ENCODE data around the gene ARHGAP15.

The ARHGAP15 gene

GRCh38 chr2:143392358-143392757 is 263.1 kb downstream of the ARHGAP15 start:
- H3K4me3 ChIP-seq (ENCODE audit: low read depth, low read length), result no peak overlapping the region

- H3K4me3 ChIP-seq (ENCODE audit: low read depth, low read length), result no peak overlapping the region
Observed at GRCh38 chr2:143394062-143394461, 264.8 kb downstream of the ARHGAP15 start.

GRCh38 chr2:143397884-143398614 is 268.8 kb downstream of the ARHGAP15 start:
- H3K4me3 ChIP-seq (ENCODE audit: low read depth, low read length), result no peak overlapping the region

- H3K4me3 ChIP-seq (ENCODE audit: low read depth, low read length), result no peak overlapping the region
Observed at GRCh38 chr2:143398781-143399180, 269.6 kb downstream of the ARHGAP15 start.

- no peak overlapping the region for H3K4me3 ChIP-seq (ENCODE audit: low read depth, low read length)
Observed at GRCh38 chr2:143399631-143400069, 270.4 kb downstream of the ARHGAP15 start.

- no peak overlapping the region for H3K4me3 ChIP-seq (ENCODE audit: low read depth, low read length)
Observed at GRCh38 chr2:143401861-143402260, 272.6 kb downstream of the ARHGAP15 start.

GRCh38 chr2:143402451-143402850 is 273.2 kb downstream of the ARHGAP15 start:
- no peak overlapping the region for H3K4me3 ChIP-seq (ENCODE audit: low read depth, low read length)

GRCh38 chr2:143410082-143410897 is 281.1 kb downstream of the ARHGAP15 start:
- no peak overlapping the region for H3K4me3 ChIP-seq (ENCODE audit: low read depth, low read length)

- no peak overlapping the region for H3K4me3 ChIP-seq (ENCODE audit: low read depth, low read length)
Observed at GRCh38 chr2:143415571-143415970, 286.4 kb downstream of the ARHGAP15 start.

GRCh38 chr2:143417428-143417827 is 288.2 kb downstream of the ARHGAP15 start:
- no peak overlapping the region for H3K4me3 ChIP-seq (ENCODE audit: low read depth, low read length)

GRCh38 chr2:143420313-143420712 is 291.1 kb downstream of the ARHGAP15 start:
- H3K4me3 ChIP-seq (ENCODE audit: low read depth, low read length), result no peak overlapping the region

- no peak overlapping the region for H3K4me3 ChIP-seq (ENCODE audit: low read depth, low read length)
Observed at GRCh38 chr2:143422681-143423080, 293.5 kb downstream of the ARHGAP15 start.

- no peak overlapping the region for H3K4me3 ChIP-seq (ENCODE audit: low read depth, low read length)
Observed at GRCh38 chr2:143425896-143426295, 296.7 kb downstream of the ARHGAP15 start.

GRCh38 chr2:143426296-143426695 is 297.1 kb downstream of the ARHGAP15 start:
- no peak overlapping the region for H3K4me3 ChIP-seq (ENCODE audit: low read depth, low read length)

GRCh38 chr2:143428700-143429099 is 299.5 kb downstream of the ARHGAP15 start:
- no peak overlapping the region for H3K4me3 ChIP-seq (ENCODE audit: low read depth, low read length)

- H3K4me3 ChIP-seq (ENCODE audit: low read depth, low read length), result no peak overlapping the region
Observed at GRCh38 chr2:143429932-143430679, 300.9 kb downstream of the ARHGAP15 start.

GRCh38 chr2:143431316-143431715 is 302.1 kb downstream of the ARHGAP15 start:
- no peak overlapping the region for H3K4me3 ChIP-seq (ENCODE audit: low read depth, low read length)

GRCh38 chr2:143433251-143433650 is 304.0 kb downstream of the ARHGAP15 start:
- H3K4me3 ChIP-seq (ENCODE audit: low read depth, low read length), result no peak overlapping the region

- H3K4me3 ChIP-seq (ENCODE audit: low read depth, low read length), result no peak overlapping the region
Observed at GRCh38 chr2:143433840-143434239, 304.6 kb downstream of the ARHGAP15 start.

GRCh38 chr2:143434445-143434844 is 305.2 kb downstream of the ARHGAP15 start:
- H3K4me3 ChIP-seq (ENCODE audit: low read depth, low read length), result no peak overlapping the region

GRCh38 chr2:143435131-143435530 is 305.9 kb downstream of the ARHGAP15 start:
- no peak overlapping the region for H3K4me3 ChIP-seq (ENCODE audit: low read depth, low read length)

Data from iPS-11a (cell line).